GM19023 (cell line): ENCODE measurements around the gene DMGDH.

Experiments
- ATAC-seq: cut with Tn5 transposase; IDR thresholded peaks from one replicate; pipeline ENCODE4 v1.9.1; 2021; ENCODE audit warnings: mild to moderate bottlenecking, moderate library complexity; ENCODE audit not compliant: unreplicated experiment

The DMGDH gene

GRCh38 chr5:79069488-79070349 lies at the start of gene DMGDH, which contains the start of gene BHMT2:
DMGDH (minus strand) TSS chr5:79069674; CDS start chr5:79069620, 54 bp downstream.
BHMT2 (plus strand) TSS chr5:79069767; CDS start chr5:79069783, 16 bp downstream.
- no peak for ATAC-seq

DNA sequence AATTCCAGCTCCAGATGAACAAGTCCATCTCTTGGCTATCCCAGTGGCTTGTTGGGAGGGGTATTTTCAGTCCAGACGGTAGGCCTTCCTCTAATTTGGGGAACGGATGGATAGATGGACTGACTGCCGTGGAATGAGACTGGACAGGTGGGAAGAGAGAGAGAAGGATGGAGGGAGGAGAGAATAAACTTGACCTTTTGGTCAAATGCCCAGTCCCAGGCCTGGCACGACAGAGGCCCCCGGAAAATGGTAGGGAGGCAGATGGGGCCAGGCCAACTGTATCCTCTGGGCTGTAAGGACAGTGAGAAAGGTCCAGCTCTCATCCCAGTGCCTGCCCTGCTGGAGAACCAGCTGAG lies 43.2 kb upstream of the DMGDH start:
- no peak for ATAC-seq

- no peak for ATAC-seq
Observed at GRCh38 chr5:79111960-79112702, 42.7 kb upstream of the DMGDH start.

DNA sequence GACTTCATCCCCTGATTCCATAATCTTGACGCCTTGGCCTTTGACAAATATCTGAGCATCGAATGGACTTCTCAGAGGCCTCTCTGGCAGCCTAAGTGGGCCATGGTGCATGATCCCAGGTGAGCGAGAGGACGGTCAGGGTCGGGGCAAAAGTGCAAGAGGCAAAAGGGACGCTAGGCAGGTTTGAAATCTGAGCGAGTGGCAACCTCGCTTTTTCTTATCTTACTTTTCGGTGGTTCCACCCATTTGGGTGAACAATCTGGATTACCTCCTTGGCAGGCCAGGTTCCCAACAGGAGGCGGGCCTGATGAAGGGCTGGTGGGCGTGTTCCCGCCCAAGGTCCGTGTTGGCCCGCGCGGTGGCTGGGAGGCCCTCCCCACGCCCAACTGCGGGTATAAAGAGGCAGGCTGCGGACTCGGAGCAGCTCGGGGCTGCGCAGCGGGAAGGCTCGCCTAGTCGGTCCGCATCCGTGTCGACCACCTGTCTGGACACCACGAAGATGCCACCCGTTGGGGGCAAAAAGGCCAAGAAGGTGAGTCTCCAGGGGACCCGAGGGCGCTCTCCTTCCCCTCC lies 42.0 kb upstream of the DMGDH start, which contains the start of gene BHMT:
Gene BHMT, plus strand, starts transcription at position 423 of the 573 bp plus-strand sequence. Its CDS starts 77 bp downstream, at position 500.
- no peak for ATAC-seq

- ATAC-seq: no peak
Observed at GRCh38 chr5:79109527-79110492, 40.3 kb upstream of the DMGDH start.

DNA sequence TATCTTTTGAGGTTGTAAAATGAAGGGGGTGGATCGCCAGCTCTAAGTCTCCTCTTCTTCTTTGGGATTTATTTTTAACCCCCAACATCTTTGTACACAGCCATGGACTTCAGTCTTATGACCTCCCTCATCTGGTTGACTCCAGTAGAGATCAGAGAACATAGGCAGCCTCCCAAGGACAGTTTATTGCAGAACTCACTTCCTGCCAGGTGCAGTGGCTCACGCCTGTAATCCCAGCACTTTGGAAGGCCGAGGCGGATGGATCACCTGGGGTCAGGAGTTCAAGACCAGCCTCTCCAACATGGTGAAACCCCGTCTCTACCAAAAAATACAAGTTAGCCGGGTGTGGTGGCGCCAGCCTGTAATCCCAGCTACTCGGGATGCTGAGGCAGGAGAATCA lies 39.3 kb upstream of the DMGDH start:
- no peak for ATAC-seq

- ATAC-seq: no peak
Observed at GRCh38 chr5:79108086-79108485, 38.6 kb upstream of the DMGDH start.

DNA sequence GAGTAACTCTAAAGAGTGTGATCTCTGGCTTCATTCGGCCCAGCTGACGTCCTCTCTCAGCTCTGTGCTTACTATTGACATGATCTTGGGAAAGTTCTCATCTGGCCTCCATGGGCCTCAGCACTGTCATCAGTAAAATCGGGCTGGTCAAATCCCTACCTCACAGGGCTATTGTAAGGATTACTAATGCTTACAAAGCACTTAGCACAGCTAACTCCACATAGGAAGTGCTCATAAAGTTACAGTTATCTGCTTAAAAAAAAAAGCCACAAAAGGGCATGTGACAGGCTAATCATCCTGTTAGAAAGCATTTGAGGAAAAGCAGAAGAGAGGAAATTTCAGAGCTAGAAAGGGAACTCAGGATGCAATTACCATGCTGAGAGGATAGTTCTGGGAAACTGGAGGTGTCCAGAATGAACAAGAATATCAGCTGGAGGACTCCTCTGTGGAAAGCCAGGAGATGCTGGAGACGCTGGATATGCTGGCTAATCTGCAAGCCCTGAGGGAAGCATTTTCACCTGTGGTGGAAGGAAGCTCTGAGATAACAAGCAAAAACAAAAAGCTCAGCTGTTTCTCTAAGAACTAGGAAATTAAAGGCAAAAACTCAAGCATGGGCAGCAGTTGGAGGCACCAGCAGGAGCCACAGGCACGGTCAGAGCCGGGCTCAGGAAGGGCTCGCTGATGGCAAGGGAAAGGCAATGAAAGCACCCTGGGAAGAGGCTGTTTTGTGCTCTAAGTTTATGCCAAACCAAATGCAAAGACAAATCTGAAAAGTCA lies 37.7 kb upstream of the DMGDH start:
- ATAC-seq: no peak

GRCh38 chr5:79105868-79106267 lies 36.4 kb upstream of the DMGDH start:
- no peak for ATAC-seq

DNA sequence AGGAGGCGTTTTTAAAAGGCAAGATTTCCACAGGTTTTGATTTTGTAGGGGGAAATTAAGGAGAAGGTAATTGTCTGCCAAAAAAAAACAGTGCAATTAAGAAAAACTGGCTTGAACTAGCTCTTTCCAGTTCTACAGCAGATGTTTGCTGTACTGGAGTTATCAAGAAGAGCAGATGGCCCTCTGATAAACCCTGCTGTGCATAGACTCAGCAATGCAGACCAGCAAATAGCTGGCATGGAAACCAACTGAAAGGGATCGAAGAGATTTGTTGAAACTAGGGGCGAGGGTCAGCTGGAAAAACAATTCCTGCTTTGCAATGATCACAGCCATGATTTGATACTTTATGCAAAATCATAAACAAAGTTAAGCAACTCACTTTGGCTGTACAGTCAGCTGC lies 24.3 kb upstream of the DMGDH start:
- ATAC-seq: no peak

- no peak for ATAC-seq
Observed at GRCh38 chr5:79091064-79091463, 21.6 kb upstream of the DMGDH start.

GRCh38 chr5:79088507-79088906 lies 19.0 kb upstream of the DMGDH start:
- ATAC-seq: no peak

GRCh38 chr5:79086116-79086515 lies 16.6 kb upstream of the DMGDH start:
- ATAC-seq: no peak

- ATAC-seq: no peak
Observed at GRCh38 chr5:79081779-79082178, 12.3 kb upstream of the DMGDH start.

DNA sequence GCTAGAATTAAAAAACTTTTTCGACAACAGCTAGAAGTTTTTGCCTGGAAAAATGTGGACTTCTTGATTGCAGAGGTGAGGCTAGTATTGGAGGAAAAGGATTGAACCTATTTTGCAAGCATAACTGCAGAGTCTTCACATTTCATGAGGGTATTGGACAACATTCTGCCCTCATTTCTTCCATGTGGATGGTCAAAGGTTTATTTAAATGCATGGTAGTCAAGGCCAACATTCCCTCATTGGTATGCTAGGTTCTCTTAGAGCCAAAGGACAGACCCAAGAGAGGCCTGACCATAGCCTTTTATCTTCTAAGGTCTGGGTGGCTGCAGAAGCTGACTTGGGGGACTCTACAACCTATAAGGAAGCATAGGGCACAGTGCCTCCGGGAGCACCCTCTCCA lies 11.3 kb upstream of the DMGDH start:
- ATAC-seq: no peak

GRCh38 chr5:79077680-79078365 lies 8.3 kb upstream of the DMGDH start:
- no peak for ATAC-seq

GRCh38 chr5:79076819-79077218 lies 7.3 kb upstream of the DMGDH start:
- ATAC-seq: no peak

DNA sequence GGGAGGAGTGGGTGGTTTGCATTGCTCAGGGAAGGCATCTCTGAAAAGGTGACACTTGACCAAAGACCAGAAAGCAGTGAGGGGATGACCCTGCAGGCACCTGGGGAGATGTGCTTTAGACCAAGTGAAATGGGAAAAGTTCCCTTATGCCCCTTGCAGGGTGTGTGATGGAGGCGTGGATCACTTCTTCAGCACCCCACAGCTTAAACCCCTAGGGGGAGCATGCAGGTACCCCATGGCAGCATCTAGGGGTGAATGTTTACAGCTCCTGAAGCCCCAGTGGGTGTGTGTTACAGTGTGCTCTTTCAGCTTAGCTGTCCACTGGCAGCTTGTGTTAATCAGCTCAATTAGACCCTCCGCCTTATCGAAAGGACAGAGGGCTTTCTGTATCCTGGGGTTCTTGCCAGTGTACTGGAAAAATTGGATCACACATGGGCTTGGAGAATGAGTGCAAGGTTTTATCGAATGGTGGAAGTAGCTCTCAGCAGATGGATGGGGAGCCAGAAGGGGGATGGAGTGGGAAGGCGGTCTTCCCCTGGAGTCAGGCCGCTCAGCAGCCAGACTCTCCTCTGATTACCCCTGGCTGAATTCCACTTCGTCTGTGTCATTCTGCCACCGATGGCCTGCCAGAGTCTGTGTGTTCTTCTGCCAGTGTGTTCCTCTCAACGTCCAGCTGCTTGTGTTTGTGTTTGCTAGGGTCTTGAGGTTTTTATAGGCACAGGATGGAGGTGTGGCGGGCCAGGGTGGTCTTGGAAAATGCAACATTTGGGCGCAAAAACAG lies 6.4 kb upstream of the DMGDH start:
- ATAC-seq: no peak
